HepG2 (cell line): ENCODE data around the gene NDOR1. TPM values are rescaled to one million over a fixed set of nuclear protein-coding genes. Genes with fewer than 3 reads are reported as not detected.

ENCODE experiments used
- AGO2 ChIP-seq: fragments of 200-400 bp; formaldehyde crosslinking; optimal IDR thresholded peaks from 2 replicates; pipeline ENCODE3; 2017; ENCODE audit warnings: mild to moderate bottlenecking, low read depth, low read length, moderate library complexity
- ASH2L ChIP-seq: fragments of 300-600, 200-600 bp; sonication (generic); IDR thresholded peaks from 2 replicates; pipeline ENCODE4 v1.7.0; 2017; ENCODE audit warnings: low read depth, mild to moderate bottlenecking, moderate library complexity, mixed read lengths, low read length; ENCODE audit not compliant: insufficient read length
- DNMT1 ChIP-seq: sonication (generic); formaldehyde crosslinking; IDR thresholded peaks from 2 replicates; pipeline ENCODE4 v1.5.1; 2020; ENCODE audit warnings: mild to moderate bottlenecking, missing genetic modification reagents
- FOXK1 ChIP-seq: sonication (generic); formaldehyde crosslinking; IDR thresholded peaks from 2 replicates; pipeline ENCODE4 v1.4.0; 2020; ENCODE audit warnings: low read depth, missing genetic modification reagents, borderline replicate concordance
- HNF4A ChIP-seq: sonication (generic); formaldehyde crosslinking; IDR thresholded peaks from 2 replicates; pipeline ENCODE4 v1.4.0; 2020; ENCODE audit warnings: missing genetic modification reagents
- HOXA9 ChIP-seq: sonication (generic); formaldehyde crosslinking; IDR thresholded peaks from 2 replicates; pipeline ENCODE4 v1.8.1; 2022; ENCODE audit warnings: missing genetic modification reagents, mild to moderate bottlenecking, moderate library complexity, borderline replicate concordance
- KLF11 ChIP-seq: IDR thresholded peaks from 2 replicates; pipeline ENCODE4 v1.6.1; 2016; ENCODE audit warnings: missing compliant biosample characterization
- KLF6 ChIP-seq: IDR thresholded peaks from 2 replicates; pipeline ENCODE4 v1.8.0; 2016; ENCODE audit warnings: missing biosample characterization, missing genetic modification reagents
- MED13 ChIP-seq: sonication (generic); formaldehyde crosslinking; IDR thresholded peaks from 2 replicates; pipeline ENCODE4 v1.5.0; 2020; ENCODE audit warnings: missing genetic modification reagents
- MTA3 ChIP-seq: sonication (generic); formaldehyde crosslinking; IDR thresholded peaks from 2 replicates; pipeline ENCODE4 v1.4.0; 2020; ENCODE audit warnings: missing genetic modification reagents
- MTERF4 ChIP-seq: sonication (generic); formaldehyde crosslinking; IDR thresholded peaks from 2 replicates; pipeline ENCODE4 v1.8.0; 2023; ENCODE audit warnings: mild to moderate bottlenecking, missing genetic modification reagents
- PHF8 ChIP-seq: sonication (generic); formaldehyde crosslinking; IDR thresholded peaks from 2 replicates; pipeline ENCODE4 v1.5.0; 2020; ENCODE audit warnings: missing genetic modification reagents
- RFX5 ChIP-seq: IDR thresholded peaks from 2 replicates; pipeline ENCODE4 v1.6.1; 2011; ENCODE audit warnings: low read depth, low read length, improper control_type of control experiment
- SMARCE1 ChIP-seq: fragments of 450-650 bp; IDR thresholded peaks from 2 replicates; pipeline ENCODE4 v1.6.1; 2017; ENCODE audit warnings: borderline replicate concordance
- TBX2 ChIP-seq: sonication (generic); formaldehyde crosslinking; IDR thresholded peaks from 2 replicates; pipeline ENCODE4 v1.5.0; 2020; ENCODE audit warnings: missing genetic modification reagents, mild to moderate bottlenecking, borderline replicate concordance
- TOE1 ChIP-seq: sonication (generic); formaldehyde crosslinking; IDR thresholded peaks from 2 replicates; pipeline ENCODE4 v1.4.0; 2020; ENCODE audit warnings: mild to moderate bottlenecking, missing genetic modification reagents
- ZKSCAN8 ChIP-seq: IDR thresholded peaks from 2 replicates; pipeline ENCODE4 v1.6.1; 2016; ENCODE audit warnings: borderline replicate concordance, missing genetic modification reagents, missing compliant biosample characterization
- ZSCAN5A ChIP-seq: sonication (generic); formaldehyde crosslinking; IDR thresholded peaks from 2 replicates; pipeline ENCODE4 v1.8.0; 2022; ENCODE audit warnings: mild to moderate bottlenecking, missing genetic modification reagents, borderline replicate concordance
- polyA plus RNA-seq, 8 experiments: library from polyadenylated mRNA; depleted of rRNA in 3 of 8; stranded (reverse) in 7 of 8; unstranded in 1 of 8; fragments of >200 nt; fragmentation: Illumina TruSeq in 4 of 8; extraction: Trizol in 4 of 8; gene quantifications; 2 replicates each; pipeline versions ENCODE4 v1.2.1 to v1.2.3, GENCODE V29; 2011 to 2016; ENCODE audit warnings: low read depth in 4 of 8, missing spikeins in 1 of 8, mixed read lengths in 1 of 8; ENCODE audit not compliant: insufficient read depth in 1 of 8
- total RNA-seq, 5 experiments: library from RNA; depleted of rRNA; stranded (reverse); fragments of >200 nt; fragmentation: Illumina TruSeq; extraction: Trizol; gene quantifications; 2 replicates each; pipeline ENCODE4 v1.2.3, GENCODE V29; 2016; ENCODE audit warnings: low read depth in 1 of 5
- TF ChIP-seq, protein P1 (sequence below): sonication (generic); formaldehyde crosslinking; IDR thresholded peaks from 2 replicates; pipeline ENCODE4 v1.4.0; 2020; ENCODE audit warnings: mild to moderate bottlenecking, missing genetic modification reagents
- TF ChIP-seq, protein P2 (sequence below): IDR thresholded peaks from 2 replicates; pipeline ENCODE4 v1.6.1; 2016; ENCODE audit warnings: mild to moderate bottlenecking, missing biosample characterization, missing genetic modification reagents
- TF ChIP-seq, protein P3 (sequence below): sonication (generic); formaldehyde crosslinking; IDR thresholded peaks from 2 replicates; pipeline ENCODE4 v1.5.0; 2020; ENCODE audit warnings: missing genetic modification reagents

NDOR1 gene
- total and polyA plus RNA-seq, 2 of the 13 experiments (the other 11 are each of a cell fraction or from before 2014, with no cell fraction given) = 3.6 to 8.7 TPM

DNA sequence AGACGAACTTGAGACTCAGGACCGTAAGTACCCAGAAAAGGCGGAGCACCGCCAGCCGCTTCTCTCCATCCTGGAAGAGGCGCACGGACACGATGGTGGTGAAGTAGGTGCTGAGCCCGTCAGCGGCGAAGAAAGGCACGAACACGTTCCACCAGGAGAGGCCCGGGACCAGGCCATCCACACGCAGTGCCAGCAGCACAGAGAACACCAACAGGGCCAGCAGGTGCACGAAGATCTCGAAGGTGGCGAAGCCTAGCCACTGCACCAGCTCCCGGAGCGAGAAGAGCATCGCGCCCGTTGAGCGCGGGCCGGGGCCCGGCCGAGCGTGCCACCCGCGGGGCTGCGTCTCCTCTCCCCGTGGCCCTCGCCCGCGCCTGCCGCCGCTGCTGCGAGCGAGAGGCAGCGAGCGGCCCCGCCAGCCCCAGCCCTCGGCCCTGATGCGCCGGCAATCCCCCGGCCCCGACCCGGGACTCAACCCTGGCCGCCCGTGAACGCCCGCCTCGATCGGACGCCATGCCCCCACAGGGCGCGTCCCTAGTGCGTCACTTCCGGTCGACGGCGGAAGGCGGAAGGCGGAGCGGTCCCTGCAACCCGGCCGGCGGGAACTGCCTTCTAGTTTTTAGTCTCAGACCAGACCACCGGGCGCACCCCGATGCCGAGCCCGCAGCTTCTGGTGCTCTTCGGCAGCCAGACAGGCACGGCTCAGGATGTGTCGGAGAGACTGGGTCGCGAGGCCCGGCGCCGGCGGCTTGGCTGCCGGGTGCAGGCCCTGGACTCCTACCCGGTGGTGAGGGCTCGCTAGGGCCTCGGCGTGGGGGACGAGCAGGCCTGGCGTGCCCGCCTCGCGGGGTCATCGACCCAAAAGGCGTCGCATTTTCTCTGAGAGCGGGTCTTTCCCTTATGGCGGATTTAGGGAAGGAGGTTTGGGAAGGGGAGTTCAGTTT lies at the start of gene NDOR1, which contains the start of gene TMEM203 (continued):
- TF ChIP-seq, protein P1, sequence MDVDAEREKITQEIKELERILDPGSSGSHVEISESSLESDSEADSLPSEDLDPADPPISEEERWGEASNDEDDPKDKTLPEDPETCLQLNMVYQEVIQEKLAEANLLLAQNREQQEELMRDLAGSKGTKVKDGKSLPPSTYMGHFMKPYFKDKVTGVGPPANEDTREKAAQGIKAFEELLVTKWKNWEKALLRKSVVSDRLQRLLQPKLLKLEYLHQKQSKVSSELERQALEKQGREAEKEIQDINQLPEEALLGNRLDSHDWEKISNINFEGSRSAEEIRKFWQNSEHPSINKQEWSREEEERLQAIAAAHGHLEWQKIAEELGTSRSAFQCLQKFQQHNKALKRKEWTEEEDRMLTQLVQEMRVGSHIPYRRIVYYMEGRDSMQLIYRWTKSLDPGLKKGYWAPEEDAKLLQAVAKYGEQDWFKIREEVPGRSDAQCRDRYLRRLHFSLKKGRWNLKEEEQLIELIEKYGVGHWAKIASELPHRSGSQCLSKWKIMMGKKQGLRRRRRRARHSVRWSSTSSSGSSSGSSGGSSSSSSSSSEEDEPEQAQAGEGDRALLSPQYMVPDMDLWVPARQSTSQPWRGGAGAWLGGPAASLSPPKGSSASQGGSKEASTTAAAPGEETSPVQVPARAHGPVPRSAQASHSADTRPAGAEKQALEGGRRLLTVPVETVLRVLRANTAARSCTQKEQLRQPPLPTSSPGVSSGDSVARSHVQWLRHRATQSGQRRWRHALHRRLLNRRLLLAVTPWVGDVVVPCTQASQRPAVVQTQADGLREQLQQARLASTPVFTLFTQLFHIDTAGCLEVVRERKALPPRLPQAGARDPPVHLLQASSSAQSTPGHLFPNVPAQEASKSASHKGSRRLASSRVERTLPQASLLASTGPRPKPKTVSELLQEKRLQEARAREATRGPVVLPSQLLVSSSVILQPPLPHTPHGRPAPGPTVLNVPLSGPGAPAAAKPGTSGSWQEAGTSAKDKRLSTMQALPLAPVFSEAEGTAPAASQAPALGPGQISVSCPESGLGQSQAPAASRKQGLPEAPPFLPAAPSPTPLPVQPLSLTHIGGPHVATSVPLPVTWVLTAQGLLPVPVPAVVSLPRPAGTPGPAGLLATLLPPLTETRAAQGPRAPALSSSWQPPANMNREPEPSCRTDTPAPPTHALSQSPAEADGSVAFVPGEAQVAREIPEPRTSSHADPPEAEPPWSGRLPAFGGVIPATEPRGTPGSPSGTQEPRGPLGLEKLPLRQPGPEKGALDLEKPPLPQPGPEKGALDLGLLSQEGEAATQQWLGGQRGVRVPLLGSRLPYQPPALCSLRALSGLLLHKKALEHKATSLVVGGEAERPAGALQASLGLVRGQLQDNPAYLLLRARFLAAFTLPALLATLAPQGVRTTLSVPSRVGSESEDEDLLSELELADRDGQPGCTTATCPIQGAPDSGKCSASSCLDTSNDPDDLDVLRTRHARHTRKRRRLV (CRISPR knock-in tag) = no peak
- TF ChIP-seq FOXK1 (CRISPR knock-in tag) (peak; percentile 89; the same call in 1 of the 2 replicates), TBX2 (CRISPR knock-in tag) (peak; percentile 12; the same call in 1 of the 2 replicates), MTA3 (no peak), ZKSCAN8 (no peak), HOXA9 (peak; percentile 54; the same call in 1 of the 2 replicates), SMARCE1 (no peak), PHF8 (CRISPR knock-in tag) (peak; percentile 96), KLF11 (0 out of 2 replicates have a peak, but pooled peaks have one; percentile 39), TOE1 (CRISPR knock-in tag) (no peak), MTERF4 (CRISPR knock-in tag) (no peak), AGO2 (peak; percentile 64), DNMT1 (CRISPR knock-in tag) (no peak), ZSCAN5A (no peak), MED13 (no peak), ASH2L (peak; percentile 70), RFX5 (no peak), HNF4A (CRISPR knock-in tag) (no peak), KLF6 (peak; percentile 52; the same call in 1 of the 2 replicates)
- TF ChIP-seq, protein P2, sequence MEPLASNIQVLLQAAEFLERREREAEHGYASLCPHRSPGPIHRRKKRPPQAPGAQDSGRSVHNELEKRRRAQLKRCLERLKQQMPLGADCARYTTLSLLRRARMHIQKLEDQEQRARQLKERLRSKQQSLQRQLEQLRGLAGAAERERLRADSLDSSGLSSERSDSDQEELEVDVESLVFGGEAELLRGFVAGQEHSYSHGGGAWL = peak; percentile 55; the same call in 1 of the 2 replicates
- TF ChIP-seq, protein P3, sequence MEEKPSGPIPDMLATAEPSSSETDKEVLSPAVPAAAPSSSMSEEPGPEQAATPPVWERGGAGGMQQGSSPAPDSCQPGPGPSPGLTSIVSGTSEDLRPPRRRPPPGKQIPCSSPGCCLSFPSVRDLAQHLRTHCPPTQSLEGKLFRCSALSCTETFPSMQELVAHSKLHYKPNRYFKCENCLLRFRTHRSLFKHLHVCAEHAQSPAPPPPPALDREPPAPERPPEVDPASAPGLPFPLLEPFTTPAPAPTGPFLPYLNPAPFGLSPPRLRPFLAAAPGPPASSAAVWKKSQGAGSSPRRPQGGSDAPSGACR = peak; percentile 16; the same call in 1 of the 2 replicates
